Activated T-helper 9 cell treated with anti-CD3 and anti-CD28 coated beads, Interleukin-2, amount 50 U/mL, for 16 hours (primary cell): ENCODE measurements around the gene ZDHHC23.
A peak's percentile ranks its signal among the peaks of the same experiment; 100 is the strongest.

Source experiments
- DNase-seq: peaks from one replicate; pipeline ENCODE4 v3.0.0-alpha.2; 2020; ENCODE audit warnings: low read depth

ZDHHC23 gene, protein sequence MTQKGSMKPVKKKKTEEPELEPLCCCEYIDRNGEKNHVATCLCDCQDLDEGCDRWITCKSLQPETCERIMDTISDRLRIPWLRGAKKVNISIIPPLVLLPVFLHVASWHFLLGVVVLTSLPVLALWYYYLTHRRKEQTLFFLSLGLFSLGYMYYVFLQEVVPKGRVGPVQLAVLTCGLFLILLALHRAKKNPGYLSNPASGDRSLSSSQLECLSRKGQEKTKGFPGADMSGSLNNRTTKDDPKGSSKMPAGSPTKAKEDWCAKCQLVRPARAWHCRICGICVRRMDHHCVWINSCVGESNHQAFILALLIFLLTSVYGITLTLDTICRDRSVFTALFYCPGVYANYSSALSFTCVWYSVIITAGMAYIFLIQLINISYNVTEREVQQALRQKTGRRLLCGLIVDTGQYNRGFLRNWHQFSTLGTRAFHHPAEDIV

DNA sequence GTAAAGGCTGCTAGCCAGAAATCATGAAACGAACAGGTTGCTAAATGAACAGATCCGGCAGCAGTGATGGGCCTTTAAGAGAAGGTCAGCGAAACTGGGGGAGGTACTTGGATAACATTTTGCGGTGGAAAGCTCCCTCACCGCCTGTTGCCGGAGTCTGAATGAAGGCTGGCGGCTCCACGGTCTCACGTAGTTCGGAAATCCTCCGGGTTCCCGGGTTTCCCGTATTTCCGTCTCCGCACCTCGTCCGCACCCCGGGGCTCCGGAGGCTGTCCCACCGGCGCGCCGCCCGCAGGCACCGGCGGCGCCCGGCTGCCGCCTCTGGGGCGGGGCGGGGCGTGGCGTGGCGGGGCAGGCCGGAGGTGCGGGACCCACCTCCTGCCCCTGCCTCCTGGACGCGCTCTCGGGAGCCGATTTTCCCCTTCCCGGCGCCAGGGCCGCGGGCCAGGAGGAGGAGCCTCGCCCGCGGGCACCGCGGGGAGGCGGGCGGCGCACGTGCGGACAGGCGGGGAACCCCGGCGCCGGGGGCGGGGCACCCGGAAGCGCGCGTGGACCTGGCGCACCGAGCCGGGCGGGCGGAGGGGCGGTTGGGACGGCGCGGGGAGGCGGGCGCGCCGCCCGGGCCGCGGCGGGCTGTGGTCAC, at the start of gene ZDHHC23:
ZDHHC23 (plus strand) TSS at position 642 of the 643 bp plus-strand sequence. CDS start 790 bp downstream, outside the sequence.
- DNase-seq, result peak; percentile 58

DNA sequence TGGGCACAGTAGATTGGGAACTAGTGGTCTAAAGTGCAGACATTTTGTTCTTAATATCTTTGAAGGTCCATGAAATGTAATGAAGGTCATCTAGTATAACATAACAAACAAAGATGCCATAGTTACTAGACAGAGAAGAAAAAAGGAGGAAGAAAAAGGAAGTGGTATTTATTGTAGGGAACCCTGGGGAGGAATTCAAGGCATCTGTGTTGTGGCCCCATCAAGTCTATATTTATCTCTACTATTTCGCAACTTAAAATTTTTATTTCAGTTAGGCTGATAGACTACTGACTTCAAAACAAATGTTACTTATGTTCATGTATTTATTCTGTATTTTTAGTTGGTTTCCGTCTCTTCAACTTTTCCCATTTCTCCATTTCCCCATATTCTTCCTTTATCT, 48.9 kb upstream of the ZDHHC23 start:
- no peak for DNase-seq

DNA sequence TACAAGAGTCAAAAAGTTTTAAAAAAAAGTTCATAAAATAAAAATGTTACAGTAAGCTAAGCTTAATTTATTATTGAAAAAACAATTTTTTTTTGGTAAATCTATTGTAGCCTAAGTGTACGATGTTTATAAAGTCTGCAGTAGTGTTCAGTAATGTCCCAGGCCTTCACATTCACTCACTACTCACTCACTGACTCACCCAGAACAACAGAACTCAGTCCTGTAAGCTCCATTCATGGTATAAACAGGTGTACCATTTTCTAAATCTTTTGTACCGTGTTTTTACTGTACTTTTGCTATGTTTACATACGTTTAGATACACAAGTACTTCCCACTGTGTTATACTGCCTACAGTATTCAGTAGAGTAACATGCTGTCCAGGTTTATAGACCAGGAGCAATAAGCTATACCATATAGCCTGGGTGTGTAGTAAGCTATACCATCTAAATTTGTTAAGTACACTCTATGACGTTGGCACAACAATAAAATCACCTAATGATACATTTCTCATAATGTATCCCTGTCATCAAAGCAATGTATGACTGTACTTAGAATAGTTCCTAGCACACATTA, 41.2 kb upstream of the ZDHHC23 start:
- DNase-seq, result no peak

DNA sequence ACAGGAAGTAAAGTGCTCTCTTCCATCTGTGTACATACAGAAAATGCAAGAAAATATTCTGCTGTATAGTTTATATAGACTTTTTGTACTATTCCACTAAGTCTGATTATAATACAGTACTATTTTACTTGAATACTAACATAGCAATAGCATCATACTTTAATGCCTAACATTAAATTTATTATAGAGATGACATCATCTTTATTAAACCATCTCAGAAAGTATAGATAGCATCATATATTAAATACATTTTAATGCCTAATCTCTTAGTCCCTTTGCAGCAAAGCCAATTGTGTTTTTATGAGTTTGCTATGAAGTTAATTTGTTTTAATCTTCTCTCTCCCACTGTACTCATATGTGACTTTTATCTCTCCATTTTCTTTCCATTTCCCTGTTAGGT, 39.7 kb upstream of the ZDHHC23 start:
- no peak for DNase-seq

DNA sequence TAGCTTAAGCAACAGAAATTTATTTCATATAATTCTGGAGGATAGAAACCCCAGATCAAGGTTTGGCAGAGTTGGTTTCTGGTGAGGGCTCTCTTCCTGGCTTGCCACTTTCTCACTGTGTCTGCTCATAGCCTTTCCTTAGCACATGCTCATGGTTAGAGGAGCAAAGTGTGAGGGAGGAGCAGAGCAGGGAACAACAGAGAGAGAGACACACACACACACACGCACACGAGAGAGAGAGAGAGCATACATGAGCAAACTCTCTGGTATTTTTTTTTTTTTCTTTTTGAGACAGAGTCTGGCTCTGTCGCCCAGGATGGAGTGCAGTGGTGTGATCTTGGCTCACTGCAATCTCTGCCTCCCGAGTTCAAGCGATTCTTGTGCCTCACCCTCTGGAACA, 36.8 kb upstream of the ZDHHC23 start:
- no peak for DNase-seq

DNA sequence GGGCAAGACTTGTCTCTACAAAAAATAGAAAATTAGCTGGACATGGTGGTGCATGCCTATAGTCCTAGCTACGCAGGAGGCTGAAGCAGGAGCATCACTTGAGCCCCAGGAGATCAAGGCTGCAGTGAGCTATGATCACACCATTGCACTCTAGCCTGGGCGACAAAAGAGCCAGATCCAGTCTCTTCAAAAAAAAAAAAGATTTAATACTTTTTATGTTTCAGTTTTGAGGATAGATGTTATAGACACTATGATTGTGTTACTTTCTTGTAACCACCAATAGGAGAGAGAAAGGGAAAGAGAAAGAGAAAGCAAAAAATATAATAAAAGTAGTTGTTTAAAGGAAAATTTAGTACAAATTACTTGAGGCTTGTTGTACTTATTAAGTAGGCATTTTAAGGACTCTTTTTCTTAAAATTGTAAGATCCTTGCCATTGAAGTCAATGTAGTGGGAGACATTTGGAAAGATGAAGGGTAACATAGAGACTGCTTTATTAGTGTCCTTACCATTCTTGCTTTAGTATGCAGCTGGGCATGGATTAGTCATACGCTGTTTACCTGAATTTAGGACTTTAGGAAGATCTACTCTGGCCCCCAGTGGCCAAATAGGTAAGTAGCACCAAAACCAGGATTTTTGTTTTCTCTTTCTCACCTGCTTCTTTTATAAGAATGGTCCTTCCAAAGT, 35.1 kb upstream of the ZDHHC23 start:
- no peak for DNase-seq

DNA sequence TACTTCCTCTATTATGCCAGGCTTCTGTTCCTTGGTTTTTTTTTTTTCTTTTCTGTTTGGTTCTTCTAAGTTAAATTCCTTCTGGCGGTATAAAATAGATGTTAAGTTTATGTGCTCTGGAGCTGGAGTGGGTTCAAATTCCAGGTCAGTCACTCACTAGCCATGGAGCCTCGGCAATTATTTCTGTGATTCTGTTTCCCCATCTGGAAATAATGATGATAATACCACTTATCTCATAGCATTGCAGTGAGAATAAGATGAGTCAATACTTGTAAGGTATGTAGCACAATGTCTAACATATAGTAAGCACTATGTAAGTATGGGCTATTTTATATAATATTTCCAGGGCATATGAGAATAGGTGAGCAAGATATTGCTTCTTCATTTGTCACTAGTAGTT, 33.2 kb upstream of the ZDHHC23 start:
- DNase-seq, result no peak

DNA sequence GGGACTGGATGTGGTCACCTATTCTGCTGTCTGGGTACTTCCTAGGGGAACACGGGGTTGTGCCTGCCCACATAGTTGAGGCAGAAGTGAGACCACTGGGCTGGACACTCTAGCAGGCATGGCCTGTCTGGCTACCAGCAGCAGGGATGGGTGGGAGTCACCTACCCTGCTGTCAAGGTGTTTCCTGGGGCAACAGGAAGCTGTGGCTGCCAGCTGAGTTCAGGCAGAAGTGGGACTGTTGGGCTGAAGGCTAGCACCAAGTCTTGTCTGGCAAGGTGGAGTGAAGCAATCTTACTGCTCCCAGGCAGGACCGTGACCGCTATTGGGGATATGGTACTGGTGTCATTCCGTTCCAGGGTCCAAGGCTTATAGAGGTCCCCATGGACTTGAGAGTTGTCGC, 20.3 kb upstream of the ZDHHC23 start:
- DNase-seq, result no peak

DNA sequence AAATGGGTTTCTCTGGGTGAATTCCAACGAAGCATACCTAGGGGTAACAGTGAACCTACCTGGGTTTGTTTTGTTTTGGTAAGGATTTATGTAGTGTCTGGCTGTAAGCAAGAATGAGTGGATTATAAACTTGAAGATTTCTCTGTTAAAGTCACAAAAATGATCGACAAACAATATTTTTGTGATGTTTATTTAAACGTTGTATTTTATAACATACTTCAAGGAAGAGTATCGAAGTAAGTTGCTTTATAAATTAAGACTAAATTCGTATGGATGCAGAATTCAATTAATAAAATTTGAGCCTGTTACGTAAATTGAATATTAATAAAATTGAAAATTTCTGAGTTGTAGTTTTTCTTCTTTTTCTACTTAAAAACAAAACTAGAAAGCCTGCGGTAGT, 982 bp upstream of the ZDHHC23 start:
- DNase-seq, result no peak

DNA sequence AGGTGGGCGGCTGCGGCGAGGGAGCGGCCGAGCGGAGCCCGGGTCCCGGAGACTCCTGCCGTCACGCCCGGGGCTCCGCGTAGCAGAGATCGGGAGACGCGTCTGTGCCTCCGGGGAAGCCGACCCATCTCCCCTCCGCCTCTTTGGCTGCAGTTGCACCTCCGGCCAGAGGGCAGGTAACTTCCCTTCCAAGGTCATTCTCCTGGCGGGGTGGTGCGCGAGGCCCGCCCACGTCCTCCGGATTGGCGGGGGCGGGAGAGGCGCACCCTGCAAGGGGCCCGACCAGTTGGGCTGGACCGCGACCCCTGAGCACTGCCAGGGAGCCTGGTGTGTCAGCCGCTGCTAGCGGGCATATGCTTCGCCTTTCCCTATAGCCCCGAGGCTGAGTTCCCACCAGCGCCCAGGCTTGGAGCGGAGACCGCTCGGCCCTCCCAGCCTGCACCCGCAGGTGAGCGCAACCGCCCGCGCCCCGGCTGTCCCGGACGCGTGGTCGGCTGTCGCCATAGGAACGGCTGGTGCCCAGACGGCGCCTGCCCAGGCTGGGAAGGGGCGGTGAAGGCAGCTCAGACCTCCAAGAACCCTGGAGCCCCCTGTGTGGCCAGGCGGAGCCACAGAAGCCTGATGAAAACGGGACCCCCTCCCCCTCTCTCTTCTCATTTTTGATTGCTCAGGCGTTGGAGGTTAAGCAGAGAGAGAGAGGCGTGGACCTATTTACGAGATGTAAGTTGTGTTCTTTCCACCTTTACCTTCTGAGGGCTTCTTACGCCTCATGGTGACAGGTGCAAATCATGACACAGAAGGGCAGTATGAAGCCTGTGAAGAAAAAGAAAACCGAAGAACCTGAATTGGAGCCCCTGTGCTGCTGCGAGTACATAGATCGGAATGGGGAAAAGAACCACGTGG, 453 bp downstream of the ZDHHC23 start:
- no peak for DNase-seq

DNA sequence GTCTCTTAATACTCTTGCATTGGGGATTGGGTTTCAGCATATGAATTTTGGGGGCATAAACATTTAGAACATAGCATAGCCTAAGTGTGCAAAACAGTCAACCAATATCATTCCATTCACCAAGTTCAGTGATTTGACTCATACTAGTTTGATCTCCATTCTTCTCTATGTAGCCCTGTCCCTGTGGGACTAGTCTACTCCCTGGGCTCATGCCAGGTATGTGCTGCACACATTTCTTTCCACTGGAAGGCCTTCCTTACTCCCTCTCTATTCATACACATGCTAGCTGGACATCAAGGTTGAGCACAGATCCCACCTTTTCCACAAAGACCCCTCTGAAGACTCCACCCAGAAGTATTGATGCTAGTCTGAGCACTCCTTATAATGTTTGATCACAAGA, 5.1 kb downstream of the ZDHHC23 start:
- no peak for DNase-seq

DNA sequence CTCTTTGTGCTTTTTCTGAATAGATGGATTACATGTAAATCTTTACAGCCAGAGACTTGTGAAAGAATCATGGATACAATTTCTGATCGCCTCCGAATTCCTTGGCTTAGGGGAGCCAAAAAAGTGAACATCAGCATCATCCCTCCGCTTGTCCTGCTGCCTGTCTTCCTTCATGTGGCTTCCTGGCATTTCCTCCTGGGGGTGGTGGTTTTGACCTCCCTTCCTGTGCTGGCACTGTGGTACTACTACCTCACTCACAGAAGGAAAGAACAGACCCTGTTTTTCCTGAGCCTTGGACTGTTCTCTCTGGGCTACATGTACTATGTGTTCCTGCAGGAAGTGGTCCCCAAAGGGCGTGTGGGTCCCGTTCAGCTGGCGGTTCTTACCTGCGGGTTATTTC, 5.9 kb downstream of the ZDHHC23 start:
- no peak for DNase-seq

DNA sequence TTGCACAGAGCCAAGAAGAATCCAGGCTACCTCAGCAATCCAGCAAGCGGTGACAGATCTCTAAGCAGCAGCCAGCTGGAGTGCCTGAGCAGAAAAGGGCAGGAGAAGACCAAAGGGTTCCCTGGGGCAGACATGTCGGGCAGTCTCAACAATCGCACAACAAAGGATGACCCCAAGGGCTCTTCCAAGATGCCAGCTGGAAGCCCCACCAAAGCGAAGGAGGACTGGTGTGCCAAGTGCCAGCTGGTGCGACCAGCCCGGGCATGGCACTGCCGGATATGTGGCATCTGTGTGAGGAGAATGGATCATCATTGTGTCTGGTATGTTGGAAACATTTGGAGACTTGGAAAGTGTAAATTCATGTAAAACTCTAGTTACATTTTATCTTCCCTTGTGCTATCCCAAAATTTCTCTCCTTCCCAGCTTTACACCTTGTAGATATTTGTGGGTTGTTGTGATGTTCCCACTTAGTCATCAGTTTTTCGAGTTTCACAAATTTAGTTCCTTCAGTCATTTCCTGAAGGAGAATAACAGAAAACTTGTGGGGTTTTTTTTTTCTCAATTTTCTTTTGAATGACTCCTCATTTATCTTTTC, 6.4 kb downstream of the ZDHHC23 start:
- no peak for DNase-seq

DNA sequence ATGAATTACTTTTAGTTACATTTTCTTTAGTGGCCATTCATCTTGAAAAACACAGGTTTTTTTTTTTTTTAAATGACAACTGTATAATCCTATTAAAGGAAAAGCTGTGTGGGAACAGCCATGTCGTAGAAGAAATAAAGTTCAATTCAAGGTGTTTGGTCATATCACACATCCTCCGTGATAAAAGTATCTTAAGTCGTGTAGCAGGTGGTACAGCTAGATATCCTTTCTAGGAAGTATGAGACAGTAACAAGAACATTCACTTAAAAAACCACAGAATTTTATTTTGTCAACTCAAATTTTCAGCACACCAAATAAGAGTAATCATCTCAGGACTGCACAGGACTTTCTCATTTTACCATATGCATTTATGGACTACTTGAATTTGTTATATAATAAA, 16.1 kb downstream of the ZDHHC23 start:
- DNase-seq, result no peak

DNA sequence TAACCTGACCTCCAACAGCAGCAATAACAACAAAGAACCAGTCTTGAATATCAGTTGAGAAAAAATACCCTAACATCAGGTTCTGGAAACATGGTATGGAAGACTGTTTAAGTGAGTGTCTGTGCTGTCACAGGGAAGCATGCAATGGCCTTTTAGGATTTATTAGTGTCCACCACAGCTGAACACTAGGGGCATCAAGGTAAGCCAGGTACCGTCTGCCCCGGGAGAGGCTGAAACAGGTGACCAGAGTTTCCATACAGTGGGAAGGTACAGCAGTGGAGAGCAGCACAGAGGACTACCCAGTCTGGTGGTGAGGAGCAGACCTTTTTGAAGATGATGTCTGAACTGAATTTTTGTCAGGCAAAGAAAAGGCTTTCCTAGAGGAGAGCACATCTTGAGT, 18.4 kb downstream of the ZDHHC23 start:
- no peak for DNase-seq

DNA sequence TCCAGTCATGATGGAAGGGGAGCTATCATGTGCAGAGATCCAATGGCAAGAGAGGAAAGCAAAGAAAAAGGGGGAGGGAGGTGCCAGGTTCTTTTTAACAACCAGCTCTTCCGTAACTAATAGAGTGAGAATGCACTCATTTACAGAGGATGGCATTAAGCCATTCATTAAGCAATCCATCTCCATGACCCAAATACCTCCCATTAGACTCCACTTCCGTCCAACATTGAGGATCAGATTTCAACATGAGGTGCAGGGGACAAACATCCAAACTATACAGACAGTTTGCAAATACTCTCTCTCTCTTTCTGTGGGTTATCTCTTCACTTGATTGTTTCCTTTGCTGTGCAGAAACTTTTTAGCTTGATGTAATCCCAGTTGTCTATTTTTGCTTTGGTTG, 21.2 kb downstream of the ZDHHC23 start:
- no peak for DNase-seq

DNA sequence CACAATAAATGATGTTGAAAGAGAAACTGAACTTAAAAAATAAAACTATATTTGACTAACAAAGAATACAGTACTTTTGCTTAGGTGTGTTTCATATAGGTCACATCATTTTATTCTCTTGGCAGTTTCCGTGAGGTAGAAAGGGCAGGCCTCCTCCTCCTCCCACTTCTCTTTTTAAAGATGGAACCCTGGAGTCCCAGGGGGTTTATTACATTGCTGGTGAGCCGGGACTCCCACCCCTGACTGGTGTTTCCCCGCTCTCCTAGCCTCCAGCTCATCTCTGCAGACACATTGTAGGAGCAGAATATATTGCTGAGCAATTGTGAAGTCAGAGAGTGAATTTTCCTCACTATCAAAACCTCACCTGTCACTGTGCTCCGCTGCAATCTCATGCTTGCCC, 30.0 kb downstream of the ZDHHC23 start:
- DNase-seq, result no peak

DNA sequence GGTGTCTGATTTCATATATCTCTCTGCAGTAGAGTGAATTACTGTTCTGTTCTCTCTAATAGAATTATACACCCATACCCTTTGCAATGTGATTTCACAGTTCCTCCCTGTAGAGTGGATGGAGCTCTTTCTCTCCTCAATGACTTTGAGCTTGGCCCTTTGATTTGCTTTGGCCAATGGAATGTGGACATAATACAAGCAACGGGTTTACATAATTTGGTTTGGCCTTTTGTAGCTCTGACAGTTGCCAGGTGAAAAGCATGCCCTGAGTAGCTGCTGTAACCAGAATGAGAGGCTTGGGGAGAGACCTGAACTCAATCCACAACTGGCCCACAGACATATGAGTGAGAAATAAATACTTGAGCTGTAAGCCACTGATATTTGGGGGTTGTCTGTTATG, 32.1 kb downstream of the ZDHHC23 start:
- DNase-seq, result no peak

DNA sequence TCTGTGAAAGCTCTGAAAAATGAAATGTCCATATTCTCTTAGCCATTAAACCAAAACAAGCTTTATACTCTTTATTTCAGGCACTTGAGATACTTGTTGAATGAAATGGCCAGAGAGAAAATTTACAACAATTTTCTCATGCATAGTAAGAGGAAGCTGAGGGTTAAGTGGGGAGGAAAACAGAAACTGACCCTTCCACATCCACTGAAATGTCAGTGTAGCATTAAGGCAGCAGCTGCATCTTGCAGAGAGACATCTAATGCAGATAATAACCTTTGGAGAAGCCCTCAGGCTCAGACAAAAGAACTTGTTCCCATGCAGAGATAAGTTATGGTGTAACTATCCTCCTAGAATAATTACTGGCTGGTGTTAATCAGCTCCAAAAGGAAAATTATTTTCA, 34.0 kb downstream of the ZDHHC23 start:
- DNase-seq, result no peak

DNA sequence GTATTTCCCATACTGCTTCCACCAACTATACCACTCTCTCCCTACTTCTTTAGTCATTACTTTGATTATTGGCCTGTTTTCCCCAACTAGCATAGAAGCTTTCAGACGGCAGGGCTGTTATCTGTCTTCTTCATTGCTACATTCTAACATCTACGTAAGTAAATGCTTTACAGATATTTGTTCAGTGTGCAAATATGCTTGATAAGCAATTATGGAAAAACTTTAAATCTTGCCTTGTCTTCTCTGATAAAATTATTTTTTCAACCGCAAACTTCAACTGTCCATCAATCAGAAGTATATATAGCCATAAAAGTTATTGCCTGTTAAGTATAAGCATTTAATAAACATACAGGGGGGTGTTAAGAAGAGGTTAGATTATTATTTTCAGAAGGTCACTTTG, 35.7 kb downstream of the ZDHHC23 start:
- no peak for DNase-seq

DNA sequence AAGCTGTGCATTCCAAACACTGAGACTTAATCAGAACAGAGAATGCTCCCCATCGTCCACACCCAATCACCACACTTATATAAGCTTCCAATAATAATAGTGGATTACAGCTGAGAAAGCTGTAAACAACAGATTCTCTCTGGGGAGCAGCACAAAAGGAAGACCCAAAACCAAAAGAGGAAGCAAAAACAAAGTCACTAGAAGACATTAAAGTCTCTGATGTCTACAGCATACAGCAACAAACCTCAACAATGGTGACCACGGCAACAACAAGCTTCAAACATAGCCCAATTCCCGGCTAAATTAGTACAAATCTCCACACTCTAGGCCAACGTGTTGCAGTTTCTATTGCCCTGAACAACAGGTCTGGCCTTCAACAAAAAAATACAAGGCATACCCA, 37.7 kb downstream of the ZDHHC23 start:
- no peak for DNase-seq
